Fibroblast of mammary gland (primary cell): ENCODE data around the gene PSMD2.
A peak's percentile ranks its signal among the peaks of the same experiment; 100 is the strongest.

ENCODE experiments used
- DNase-seq: peaks from one replicate; pipeline ENCODE4 v3.0.0-alpha.2; 2010; ENCODE audit warnings: low read depth
- H3K4me3 ChIP-seq: 2 replicates; pipeline ENCODE4 v1.5.1; 2011; ENCODE audit warnings: low read depth, mild to moderate bottlenecking, low read length, moderate library complexity; ENCODE audit not compliant: control insufficient read depth
- TF ChIP-seq, protein P1 (sequence below): conservative IDR thresholded peaks from 2 replicates; pipeline ENCODE4 v1.5.1; 2011; ENCODE audit warnings: low read depth, low read length, inconsistent platforms; ENCODE audit not compliant: control insufficient read depth, insufficient read depth

PSMD2 gene

DNA sequence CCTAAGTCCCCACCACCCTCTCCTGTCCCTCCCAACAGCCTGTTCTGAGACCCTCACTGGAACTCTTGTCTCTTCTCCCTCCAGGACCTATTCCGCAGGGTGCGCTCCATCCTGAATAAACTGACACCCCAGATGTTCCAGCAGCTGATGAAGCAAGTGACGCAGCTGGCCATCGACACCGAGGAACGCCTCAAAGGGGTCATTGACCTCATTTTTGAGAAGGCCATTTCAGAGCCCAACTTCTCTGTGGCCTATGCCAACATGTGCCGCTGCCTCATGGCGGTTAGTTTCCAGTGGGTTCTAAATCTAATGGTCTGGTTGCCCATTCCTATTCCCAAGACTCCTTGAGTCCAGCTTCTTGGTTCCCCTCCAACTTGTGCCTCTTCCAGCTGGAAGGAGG, 24.7 kb downstream of the PSMD2 start:
- no peak for DNase-seq
- no peak overlapping the region for H3K4me3 ChIP-seq
- TF ChIP-seq, protein P1, sequence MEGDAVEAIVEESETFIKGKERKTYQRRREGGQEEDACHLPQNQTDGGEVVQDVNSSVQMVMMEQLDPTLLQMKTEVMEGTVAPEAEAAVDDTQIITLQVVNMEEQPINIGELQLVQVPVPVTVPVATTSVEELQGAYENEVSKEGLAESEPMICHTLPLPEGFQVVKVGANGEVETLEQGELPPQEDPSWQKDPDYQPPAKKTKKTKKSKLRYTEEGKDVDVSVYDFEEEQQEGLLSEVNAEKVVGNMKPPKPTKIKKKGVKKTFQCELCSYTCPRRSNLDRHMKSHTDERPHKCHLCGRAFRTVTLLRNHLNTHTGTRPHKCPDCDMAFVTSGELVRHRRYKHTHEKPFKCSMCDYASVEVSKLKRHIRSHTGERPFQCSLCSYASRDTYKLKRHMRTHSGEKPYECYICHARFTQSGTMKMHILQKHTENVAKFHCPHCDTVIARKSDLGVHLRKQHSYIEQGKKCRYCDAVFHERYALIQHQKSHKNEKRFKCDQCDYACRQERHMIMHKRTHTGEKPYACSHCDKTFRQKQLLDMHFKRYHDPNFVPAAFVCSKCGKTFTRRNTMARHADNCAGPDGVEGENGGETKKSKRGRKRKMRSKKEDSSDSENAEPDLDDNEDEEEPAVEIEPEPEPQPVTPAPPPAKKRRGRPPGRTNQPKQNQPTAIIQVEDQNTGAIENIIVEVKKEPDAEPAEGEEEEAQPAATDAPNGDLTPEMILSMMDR = no peak

DNA sequence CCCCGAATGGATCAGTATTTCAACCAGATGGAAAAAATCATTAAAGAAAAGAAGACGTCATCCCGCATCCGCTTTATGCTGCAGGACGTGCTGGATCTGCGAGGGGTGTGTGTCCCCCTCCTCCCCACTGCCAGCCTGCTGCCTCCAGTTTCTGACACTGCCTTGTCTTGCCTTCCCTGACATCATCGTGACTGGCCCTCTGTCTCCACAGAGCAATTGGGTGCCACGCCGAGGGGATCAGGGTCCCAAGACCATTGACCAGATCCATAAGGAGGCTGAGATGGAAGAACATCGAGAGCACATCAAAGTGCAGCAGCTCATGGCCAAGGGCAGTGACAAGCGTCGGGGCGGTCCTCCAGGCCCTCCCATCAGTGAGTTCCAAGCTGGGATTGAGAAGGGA, 26.2 kb downstream of the PSMD2 start:
- TF ChIP-seq, protein P1 = no peak
- no peak overlapping the region for H3K4me3 ChIP-seq
- DNase-seq = no peak

DNA sequence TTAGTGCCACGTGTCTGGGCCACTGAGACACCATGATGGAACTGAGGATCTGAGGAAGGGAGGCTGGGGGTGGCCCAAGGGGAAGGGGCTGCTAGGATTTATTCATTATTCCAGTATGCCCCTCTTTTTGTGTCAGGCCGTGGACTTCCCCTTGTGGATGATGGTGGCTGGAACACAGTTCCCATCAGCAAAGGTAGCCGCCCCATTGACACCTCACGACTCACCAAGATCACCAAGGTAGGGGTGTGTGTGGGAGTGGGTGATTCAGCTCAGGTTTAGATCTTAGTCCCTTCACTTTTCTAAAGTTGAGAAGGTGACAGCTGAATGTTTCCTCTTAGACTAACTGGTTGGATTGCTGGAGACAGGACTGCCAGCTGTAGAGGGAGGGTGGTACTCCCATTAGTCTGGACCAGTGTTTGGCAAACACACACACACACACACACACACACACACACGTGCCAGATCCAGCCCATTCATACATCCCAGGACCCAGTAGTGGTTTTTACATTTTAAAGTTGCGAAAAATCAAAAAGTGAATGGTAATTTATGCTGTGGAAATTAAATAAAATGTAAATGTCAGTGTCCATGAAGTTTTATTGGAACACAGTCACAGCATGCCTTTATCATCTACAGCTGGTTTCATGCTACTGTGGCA, 26.8 kb downstream of the PSMD2 start:
- TF ChIP-seq, protein P1 = no peak
- H3K4me3 ChIP-seq = no peak overlapping the region
- DNase-seq = no peak

DNA sequence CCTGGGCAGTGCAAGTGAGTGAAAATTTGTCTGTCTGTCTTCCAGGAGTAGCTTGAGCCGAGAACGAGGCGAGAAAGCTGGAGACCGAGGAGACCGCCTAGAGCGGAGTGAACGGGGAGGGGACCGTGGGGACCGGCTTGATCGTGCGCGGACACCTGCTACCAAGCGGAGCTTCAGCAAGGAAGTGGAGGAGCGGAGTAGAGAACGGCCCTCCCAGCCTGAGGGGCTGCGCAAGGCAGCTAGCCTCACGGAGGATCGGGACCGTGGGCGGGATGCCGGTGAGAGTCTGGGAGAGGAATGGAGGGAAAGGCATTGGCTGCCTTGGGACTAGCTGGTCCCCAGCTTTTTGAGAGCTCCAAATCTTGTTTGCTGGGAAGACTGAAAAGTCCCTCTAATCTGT, 28.1 kb downstream of the PSMD2 start:
- DNase-seq = no peak
- no peak overlapping the region for H3K4me3 ChIP-seq
- TF ChIP-seq, protein P1 = no peak

DNA sequence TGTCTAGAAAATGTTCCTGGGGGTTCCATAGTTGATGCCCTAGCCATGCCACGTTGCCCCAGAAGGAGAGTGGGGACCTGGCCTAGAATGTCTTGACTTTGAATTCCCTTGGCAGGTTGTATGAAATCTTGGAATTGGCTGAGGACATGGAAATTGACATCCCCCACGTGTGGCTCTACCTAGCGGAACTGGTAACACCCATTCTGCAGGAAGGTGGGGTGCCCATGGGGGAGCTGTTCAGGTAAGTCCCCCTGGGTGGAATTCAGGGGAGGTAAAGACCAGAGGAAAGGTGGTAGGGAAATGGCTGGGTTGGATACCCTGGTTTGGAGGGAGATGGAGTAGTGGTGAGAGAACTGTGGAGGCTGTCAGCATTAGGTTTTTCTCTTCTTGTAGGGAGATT, 29.5 kb downstream of the PSMD2 start:
- no peak for DNase-seq
- no peak overlapping the region for H3K4me3 ChIP-seq
- TF ChIP-seq, protein P1 = no peak

GRCh38 chr3:184332370-184333090, 33.5 kb downstream of the PSMD2 start:
- TF ChIP-seq, protein P1 = no peak
- H3K4me3 ChIP-seq = no peak overlapping the region
- peak; percentile 89 for DNase-seq
